H1 (cell line): ENCODE data around the gene CCT6A.

Experiments
- CEBPB ChIP-seq: IDR thresholded peaks from 2 replicates; pipeline ENCODE4 v1.6.1; 2012; ENCODE audit warnings: low read depth, low read length
- EZH2 ChIP-seq: fragments of 200-600 bp; sonication (generic); IDR thresholded peaks from 2 replicates; pipeline ENCODE4 v1.7.1; 2012; ENCODE audit warnings: low read depth, mild to moderate bottlenecking, moderate library complexity, low read length, inconsistent platforms; ENCODE audit not compliant: severe bottlenecking
- HDAC2 ChIP-seq, 2 experiments: fragments of 300-600 bp in 1 of 2; sonication (generic) in 1 of 2; IDR thresholded peaks; 2 replicates each; pipeline ENCODE4 v1.6.1; 2011 to 2012; ENCODE audit warnings: low read depth in 2 of 2, low read length in 2 of 2, mild to moderate bottlenecking in 2 of 2, moderate library complexity in 2 of 2, borderline replicate concordance in 1 of 2, inconsistent platforms in 1 of 2
- SIN3A ChIP-seq, 2 experiments: IDR thresholded peaks in 1 of 2; conservative IDR thresholded peaks in 1 of 2; 2 replicates each; pipeline ENCODE4 v1.6.1; 2011 to 2012; ENCODE audit warnings: low read length in 2 of 2, improper control_type of control experiment in 1 of 2, low read depth in 1 of 2, mild to moderate bottlenecking in 1 of 2
- TF ChIP-seq, protein P1 (sequence below), 3 experiments: IDR thresholded peaks; 1 replicate in 2 of 3; 2 replicates in 1 of 3; pipeline versions ENCODE4 v1.5.1 to v1.6.1; 2011; ENCODE audit warnings: low read length in 3 of 3, mild to moderate bottlenecking in 3 of 3, inconsistent platforms in 2 of 3, low read depth in 1 of 3, moderate library complexity in 1 of 3; ENCODE audit not compliant: insufficient read depth in 1 of 3; ENCODE audit errors: control extremely low read depth in 1 of 3

DNA sequence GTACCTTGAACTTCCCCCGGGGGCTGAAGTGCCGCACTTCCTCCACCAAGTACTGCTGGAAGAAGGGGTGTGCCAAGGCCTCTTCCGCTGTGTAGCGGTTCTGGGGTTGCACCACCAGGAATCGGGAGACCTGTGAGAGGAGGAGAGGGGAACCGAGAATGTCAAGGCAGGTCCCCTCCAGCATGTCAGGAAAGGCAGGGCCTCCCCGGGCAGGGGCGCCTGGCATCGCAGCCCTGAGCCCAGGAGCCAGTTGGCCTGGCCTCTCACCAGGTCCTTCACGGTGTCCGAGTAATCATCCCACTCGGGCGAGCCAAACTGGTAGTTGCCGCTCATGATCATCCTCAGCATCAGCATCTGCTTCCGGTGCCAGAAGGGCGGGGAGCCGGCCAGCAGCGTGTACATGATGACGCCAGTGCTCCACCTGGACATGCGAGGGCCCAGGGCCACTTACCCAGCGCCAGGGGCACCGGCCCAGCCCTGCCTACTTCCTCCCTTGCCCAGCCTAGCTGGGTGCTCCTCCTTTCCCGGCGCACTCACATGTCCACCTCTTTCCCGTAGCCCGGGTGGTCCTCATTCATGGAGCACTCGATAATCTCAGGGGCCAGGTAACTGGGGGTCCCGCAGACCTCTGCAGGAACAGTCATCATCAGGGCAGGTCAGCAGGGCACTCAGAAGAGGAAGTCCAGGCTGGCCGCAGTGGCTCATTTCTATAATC is 30.2 kb downstream of the CCT6A start:
- no peak for TF ChIP-seq CEBPB
- no peak for TF ChIP-seq EZH2
- TF ChIP-seq, protein P1, sequence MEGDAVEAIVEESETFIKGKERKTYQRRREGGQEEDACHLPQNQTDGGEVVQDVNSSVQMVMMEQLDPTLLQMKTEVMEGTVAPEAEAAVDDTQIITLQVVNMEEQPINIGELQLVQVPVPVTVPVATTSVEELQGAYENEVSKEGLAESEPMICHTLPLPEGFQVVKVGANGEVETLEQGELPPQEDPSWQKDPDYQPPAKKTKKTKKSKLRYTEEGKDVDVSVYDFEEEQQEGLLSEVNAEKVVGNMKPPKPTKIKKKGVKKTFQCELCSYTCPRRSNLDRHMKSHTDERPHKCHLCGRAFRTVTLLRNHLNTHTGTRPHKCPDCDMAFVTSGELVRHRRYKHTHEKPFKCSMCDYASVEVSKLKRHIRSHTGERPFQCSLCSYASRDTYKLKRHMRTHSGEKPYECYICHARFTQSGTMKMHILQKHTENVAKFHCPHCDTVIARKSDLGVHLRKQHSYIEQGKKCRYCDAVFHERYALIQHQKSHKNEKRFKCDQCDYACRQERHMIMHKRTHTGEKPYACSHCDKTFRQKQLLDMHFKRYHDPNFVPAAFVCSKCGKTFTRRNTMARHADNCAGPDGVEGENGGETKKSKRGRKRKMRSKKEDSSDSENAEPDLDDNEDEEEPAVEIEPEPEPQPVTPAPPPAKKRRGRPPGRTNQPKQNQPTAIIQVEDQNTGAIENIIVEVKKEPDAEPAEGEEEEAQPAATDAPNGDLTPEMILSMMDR (IDR thresholded peaks at IDR 0.05; ENCODE audit: control extremely low read depth in 1 of 3, insufficient read depth in 1 of 3, low read depth in 1 of 3, low read length in 3 of 3): no peak
- TF ChIP-seq HDAC2 (IDR thresholded peaks at IDR 0.05; ENCODE audit: borderline replicate concordance in 1 of 2, low read depth in 2 of 2, low read length in 2 of 2): no peak
- no peak for TF ChIP-seq SIN3A (conservative IDR thresholded peaks at IDR 0.05 in 1 of 2, IDR thresholded peaks at IDR 0.05 in 1 of 2; ENCODE audit: low read depth in 1 of 2, low read length in 2 of 2)
